Calu3 (cell line): ENCODE measurements around the gene GTF2H4. TPM values are rescaled to one million over a fixed set of nuclear protein-coding genes. Genes with fewer than 3 reads are reported as not detected.

Experiments
- BruUV-seq: library from RNA; stranded (reverse); fragments of 400-500 nt; replicated peaks from 2 replicates; lab custom pipeline; 2021; lab: Mats Ljungman, UMichigan
- CTCF ChIA-PET: fragments of 300-600 bp; sonication (Branson Sonifier 250); formaldehyde crosslinking; loops from one replicate; lab custom pipeline; 2022; ENCODE audit warnings: antibody characterized with exemption; lab: Charles Lee
- DNase-seq: peaks from one replicate; pipeline ENCODE4 v3.0.0; 2022
- H3K27ac Mint-ChIP-seq: one replicate; pipeline ENCODE4 v1.8.0; 2022; ENCODE audit warnings: mixed read lengths; ENCODE audit not compliant: unreplicated experiment
- H3K27me3 Mint-ChIP-seq: one replicate; pipeline ENCODE4 v1.8.0; 2022; ENCODE audit warnings: mixed read lengths; ENCODE audit not compliant: unreplicated experiment
- H3K36me3 Mint-ChIP-seq: one replicate; pipeline ENCODE4 v1.8.0; 2022; ENCODE audit warnings: mild to moderate bottlenecking, moderate library complexity, mixed read lengths; ENCODE audit not compliant: insufficient read depth, unreplicated experiment
- H3K4me1 Mint-ChIP-seq: one replicate; pipeline ENCODE4 v1.8.0; 2022; ENCODE audit warnings: mild to moderate bottlenecking, low read depth, mixed read lengths; ENCODE audit not compliant: unreplicated experiment
- H3K4me3 Mint-ChIP-seq: one replicate; pipeline ENCODE4 v1.8.0; 2022; ENCODE audit warnings: mild to moderate bottlenecking, low read depth, moderate library complexity, mixed read lengths; ENCODE audit not compliant: unreplicated experiment
- H3K9me3 Mint-ChIP-seq: one replicate; pipeline ENCODE4 v1.8.0; 2022; ENCODE audit warnings: low read depth, mixed read lengths; ENCODE audit not compliant: unreplicated experiment
- intact Hi-C: fragments of 100-400 bp; cut with micrococcal nuclease; formaldehyde crosslinking; loops from one replicate; pipeline ENCODE4 v1.10.0; 2022; ENCODE audit not compliant: unreplicated experiment
- total RNA-seq: library from RNA; stranded (reverse); gene quantifications from 2 replicates; pipeline ENCODE4 v1.2.3, GENCODE V29; 2022
- TF ChIP-seq, protein P1 (sequence below): fragments of 200-600 bp; IDR thresholded peaks from one replicate; pipeline ENCODE4 v1.8.0; 2022; ENCODE audit warnings: antibody characterized with exemption; ENCODE audit not compliant: unreplicated experiment

Gene GTF2H4
- total RNA-seq, 1 experiment from 2014 or later = 80.0 TPM

DNA sequence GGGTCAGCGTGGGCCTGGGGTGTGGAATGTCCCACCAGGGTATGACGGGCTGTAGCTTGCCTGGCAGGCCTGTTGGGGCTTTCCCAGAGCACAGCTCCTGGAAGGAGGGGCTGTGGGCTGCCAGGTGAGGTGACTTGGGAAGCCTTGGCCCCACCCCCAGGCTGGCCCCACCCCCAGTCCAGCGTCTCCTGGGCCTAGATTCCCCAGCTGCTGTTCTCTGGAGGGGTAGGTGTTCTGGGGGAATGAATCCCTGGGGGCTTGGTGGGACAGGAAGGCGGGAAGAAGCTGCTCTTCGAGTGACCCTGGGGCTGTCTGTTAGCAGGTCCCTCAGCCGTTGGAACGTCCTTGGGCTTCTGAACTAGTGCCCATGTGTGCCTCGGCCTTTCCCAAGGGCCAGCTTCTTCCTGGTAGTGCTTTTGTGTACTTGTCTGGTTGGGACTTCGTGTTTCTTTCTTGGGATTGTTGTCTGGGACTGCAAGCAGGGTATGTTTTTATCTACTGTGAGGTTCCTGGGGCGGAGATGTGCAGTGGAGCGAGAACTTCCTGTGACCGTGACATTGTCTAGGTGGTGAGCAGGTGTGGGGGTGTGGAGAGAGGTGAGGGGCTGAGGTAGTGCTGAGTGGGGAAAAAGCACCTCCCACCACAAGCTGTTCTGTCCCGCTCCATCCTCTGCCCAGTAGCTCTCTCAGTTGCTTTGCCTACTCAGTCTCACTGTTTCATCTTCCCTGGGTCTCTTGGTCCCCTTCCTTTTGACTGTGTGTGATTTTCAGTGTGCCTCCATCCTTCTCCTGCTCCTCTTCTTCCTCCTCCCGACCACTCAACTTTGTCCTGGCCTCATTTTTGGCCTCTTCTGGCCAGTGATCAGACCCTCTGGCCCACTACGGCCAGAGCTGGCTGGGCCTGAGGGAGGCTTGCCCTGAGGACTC lies 25.0 kb upstream of the GTF2H4 start:
- peaks cover 61% of the 10 kb centered on the region for H3K4me1 Mint-ChIP-seq
- intact Hi-C loops = loop anchor here (10.0 kb wide), 1 partner anchor 208 kb away; the partner anchor contains the start of gene DHX16
- peak overlapping the region; percentile 84 for H3K27ac Mint-ChIP-seq
- H3K9me3 Mint-ChIP-seq = no peaks in the 10 kb centered on the region
- peak; percentile 94 for DNase-seq
- BruUV-seq = TSS peak; percentile 63
- H3K4me3 Mint-ChIP-seq = peak overlapping the region; percentile 89
- TF ChIP-seq, protein P1, sequence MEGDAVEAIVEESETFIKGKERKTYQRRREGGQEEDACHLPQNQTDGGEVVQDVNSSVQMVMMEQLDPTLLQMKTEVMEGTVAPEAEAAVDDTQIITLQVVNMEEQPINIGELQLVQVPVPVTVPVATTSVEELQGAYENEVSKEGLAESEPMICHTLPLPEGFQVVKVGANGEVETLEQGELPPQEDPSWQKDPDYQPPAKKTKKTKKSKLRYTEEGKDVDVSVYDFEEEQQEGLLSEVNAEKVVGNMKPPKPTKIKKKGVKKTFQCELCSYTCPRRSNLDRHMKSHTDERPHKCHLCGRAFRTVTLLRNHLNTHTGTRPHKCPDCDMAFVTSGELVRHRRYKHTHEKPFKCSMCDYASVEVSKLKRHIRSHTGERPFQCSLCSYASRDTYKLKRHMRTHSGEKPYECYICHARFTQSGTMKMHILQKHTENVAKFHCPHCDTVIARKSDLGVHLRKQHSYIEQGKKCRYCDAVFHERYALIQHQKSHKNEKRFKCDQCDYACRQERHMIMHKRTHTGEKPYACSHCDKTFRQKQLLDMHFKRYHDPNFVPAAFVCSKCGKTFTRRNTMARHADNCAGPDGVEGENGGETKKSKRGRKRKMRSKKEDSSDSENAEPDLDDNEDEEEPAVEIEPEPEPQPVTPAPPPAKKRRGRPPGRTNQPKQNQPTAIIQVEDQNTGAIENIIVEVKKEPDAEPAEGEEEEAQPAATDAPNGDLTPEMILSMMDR = no peak
- peaks cover 16% of the 10 kb centered on the region for H3K27me3 Mint-ChIP-seq
- CTCF ChIA-PET = interaction anchor here (0.6 to 6.3 kb wide), 29 partner anchors 14 to 1313 kb away, joined by 3 to 50 read pairs (median 5); partner anchors contain the start of genes DHX16, GTF2H4, PBX2 and PSORS1C1
- H3K36me3 Mint-ChIP-seq = peaks cover 54% of the 10 kb centered on the region

DNA sequence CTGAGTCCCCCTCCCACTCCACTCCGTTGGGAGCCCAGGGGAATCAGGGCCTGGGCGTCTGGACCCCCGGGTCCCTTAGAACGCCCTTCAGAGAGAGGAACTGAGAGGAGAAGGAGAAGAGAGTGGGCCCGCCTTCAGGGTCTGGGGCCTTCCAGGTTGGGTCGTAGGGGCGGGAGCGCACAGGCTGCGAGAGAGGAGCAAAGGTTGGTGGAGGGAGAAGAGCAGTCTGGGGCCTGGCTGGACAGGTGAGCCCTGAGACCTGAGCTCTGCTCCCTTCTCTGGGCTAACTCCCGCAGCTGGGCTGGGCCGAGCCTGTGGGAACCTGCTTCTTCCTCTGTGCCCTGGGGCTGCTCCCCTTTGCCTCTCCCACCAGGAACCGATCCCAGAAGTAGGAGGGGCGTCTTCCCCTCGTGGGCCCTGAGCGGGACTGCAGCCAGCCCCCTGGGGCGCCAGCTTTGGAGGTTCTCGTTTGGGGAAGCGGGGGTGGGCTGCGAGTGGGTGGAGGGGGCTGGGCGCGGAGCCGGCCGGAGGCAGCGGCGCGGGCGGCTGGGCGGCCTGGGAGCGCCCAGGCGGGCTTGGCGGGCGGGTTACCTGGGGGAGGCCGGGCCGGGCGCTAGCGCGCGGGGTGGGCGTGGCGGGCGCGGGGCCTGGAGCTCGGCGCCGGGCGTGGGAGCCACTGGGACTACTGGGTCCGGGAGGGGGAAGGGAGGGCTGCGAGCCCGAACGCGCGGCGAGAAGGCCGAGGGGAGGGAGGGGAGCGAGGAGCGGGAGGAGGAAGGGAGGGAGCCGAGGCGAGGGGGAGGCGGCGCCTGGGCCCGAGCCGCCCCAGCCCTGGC lies 24.1 kb upstream of the GTF2H4 start, which contains the start of gene DDR1:
TSS of gene DDR1 (plus strand) at position 835 of the 836 bp plus-strand sequence. CDS start 4,211 bp downstream, outside the sequence.
- peaks cover 63% of the 10 kb centered on the region for H3K4me1 Mint-ChIP-seq
- H3K4me3 Mint-ChIP-seq = peak within 1 kb of the TSS; percentile 89
- peaks cover 63% of the 10 kb centered on the region for H3K36me3 Mint-ChIP-seq
- CTCF ChIA-PET = interaction anchor here (0.6 to 6.3 kb wide), 22 partner anchors 12 to 297 kb away, joined by 3 to 50 read pairs (median 5); partner anchors contain the start of genes DHX16, GTF2H4, PSORS1C1 and VARS2
- peak within 1 kb of the TSS; percentile 94 for H3K27ac Mint-ChIP-seq
- no TSS peak for BruUV-seq
- no peaks in the 10 kb centered on the region for H3K9me3 Mint-ChIP-seq
- TF ChIP-seq, protein P1 = no peak
- H3K27me3 Mint-ChIP-seq = peaks cover 16% of the 10 kb centered on the region
- intact Hi-C loops = loop anchor here (2.0 to 10.0 kb wide), 2 partner anchors 23 to 209 kb away; partner anchors contain the start of gene DHX16
- peak; percentile 82 for DNase-seq

DNA sequence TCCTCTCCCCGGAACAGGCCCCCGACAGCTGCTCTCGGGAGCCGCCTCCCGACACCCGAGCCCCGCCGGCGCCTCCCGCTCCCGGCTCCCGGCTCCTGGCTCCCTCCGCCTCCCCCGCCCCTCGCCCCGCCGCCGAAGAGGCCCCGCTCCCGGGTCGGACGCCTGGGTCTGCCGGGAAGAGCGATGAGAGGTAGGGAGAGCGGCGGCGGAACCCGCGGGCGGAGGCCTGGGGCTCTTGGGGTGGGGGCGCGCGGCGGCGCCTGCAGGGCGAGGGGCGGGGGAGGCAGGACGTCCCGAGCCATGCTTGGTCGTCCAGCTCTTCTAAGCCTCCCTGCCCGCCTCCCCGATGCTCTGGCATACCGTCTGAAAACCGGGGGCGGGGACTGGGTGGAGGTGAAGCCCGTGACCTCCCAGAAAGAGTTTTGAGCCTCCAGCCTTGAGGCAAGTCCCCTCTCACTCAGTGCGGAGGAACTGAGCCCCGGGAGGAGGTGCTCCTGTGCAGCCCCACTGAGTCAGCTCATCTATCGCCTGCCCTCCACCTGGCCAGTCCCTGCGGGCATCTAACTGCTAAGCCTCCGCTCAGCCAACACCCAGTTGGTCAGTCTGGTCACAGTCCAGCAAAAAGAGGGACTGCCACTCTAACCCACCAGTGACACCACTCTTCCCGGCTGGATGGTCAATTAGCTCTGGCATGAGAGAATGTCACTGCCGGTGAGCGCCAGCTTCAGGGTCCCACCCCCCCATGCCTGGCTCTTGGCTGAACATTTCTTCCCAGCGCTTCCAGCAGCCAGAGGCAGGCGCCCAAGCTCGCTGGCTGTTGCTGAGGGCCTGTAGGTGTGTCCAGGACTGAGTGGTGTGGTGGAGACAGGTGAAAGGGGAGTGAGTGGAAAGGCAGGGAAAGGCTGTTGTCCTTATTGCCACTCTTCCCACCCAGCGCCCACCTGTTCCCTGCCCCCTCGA lies 23.2 kb upstream of the GTF2H4 start:
- H3K27ac Mint-ChIP-seq = peak overlapping the region; percentile 94
- peaks cover 16% of the 10 kb centered on the region for H3K27me3 Mint-ChIP-seq
- TF ChIP-seq, protein P1 = no peak
- intact Hi-C loops = loop anchor here (2.0 to 10.0 kb wide), 2 partner anchors 22 to 210 kb away; partner anchors contain the start of gene DHX16
- peak; percentile 74 for DNase-seq
- peaks cover 65% of the 10 kb centered on the region for H3K4me1 Mint-ChIP-seq
- CTCF ChIA-PET = interaction anchor here (0.6 to 6.3 kb wide), 16 partner anchors 12 to 297 kb away, joined by 3 to 50 read pairs (median 6); partner anchors contain the start of genes DHX16, GTF2H4 and VARS2
- peaks cover 72% of the 10 kb centered on the region for H3K36me3 Mint-ChIP-seq
- no peaks in the 10 kb centered on the region for H3K9me3 Mint-ChIP-seq
- no TSS peak for BruUV-seq
- H3K4me3 Mint-ChIP-seq = peak overlapping the region; percentile 89
